AG10803 (cell line): ENCODE data around the gene ACVR1C.

Experiments
- DNase-seq: peaks from one replicate; pipeline ENCODE4 v3.0.0; 2010; ENCODE audit warnings: low read depth
- H3K4me3 ChIP-seq: 2 replicates; pipeline ENCODE4 v1.5.1; 2011; ENCODE audit warnings: mild to moderate bottlenecking, low read length, control low read depth
- CTCF ChIP-seq: conservative IDR thresholded peaks from 2 replicates; pipeline ENCODE4 v1.5.1; 2011; ENCODE audit warnings: mild to moderate bottlenecking, low read length, control low read depth, inconsistent platforms

Gene ACVR1C

GRCh38 chr2:157606534-157606933, 22.1 kb downstream of the ACVR1C start:
- no peak for DNase-seq
- no peak for TF ChIP-seq CTCF
- no peak overlapping the region for H3K4me3 ChIP-seq

GRCh38 chr2:157603198-157603597, 25.5 kb downstream of the ACVR1C start:
- H3K4me3 ChIP-seq: no peak overlapping the region
- DNase-seq: no peak
- no peak for TF ChIP-seq CTCF

- TF ChIP-seq CTCF: no peak
- no peak overlapping the region for H3K4me3 ChIP-seq
- no peak for DNase-seq
These were observed 26.9 kb downstream of the ACVR1C start for GRCh38 chr2:157601807-157602206.

- peak; percentile 48 for TF ChIP-seq CTCF
- H3K4me3 ChIP-seq: no peak overlapping the region
- DNase-seq: peak; percentile 8
These were observed 31.5 kb downstream of the ACVR1C start for GRCh38 chr2:157596992-157597681.

- no peak for DNase-seq
- no peak for TF ChIP-seq CTCF
- no peak overlapping the region for H3K4me3 ChIP-seq
These were observed 35.3 kb downstream of the ACVR1C start for GRCh38 chr2:157593411-157593810.

- peak; percentile 38 for DNase-seq
- TF ChIP-seq CTCF: peak; percentile 45
- H3K4me3 ChIP-seq: no peak overlapping the region
These were observed 35.7 kb downstream of the ACVR1C start for GRCh38 chr2:157592948-157593347.

- no peak for DNase-seq
- no peak for TF ChIP-seq CTCF
- H3K4me3 ChIP-seq: no peak overlapping the region
These were observed 36.3 kb downstream of the ACVR1C start for GRCh38 chr2:157592374-157592773.
